Measurements from ENCODE around the gene OR2T2. TPM values are rescaled to one million over a fixed set of nuclear protein-coding genes. Genes with fewer than 3 reads are reported as not detected.

Gene OR2T2, protein sequence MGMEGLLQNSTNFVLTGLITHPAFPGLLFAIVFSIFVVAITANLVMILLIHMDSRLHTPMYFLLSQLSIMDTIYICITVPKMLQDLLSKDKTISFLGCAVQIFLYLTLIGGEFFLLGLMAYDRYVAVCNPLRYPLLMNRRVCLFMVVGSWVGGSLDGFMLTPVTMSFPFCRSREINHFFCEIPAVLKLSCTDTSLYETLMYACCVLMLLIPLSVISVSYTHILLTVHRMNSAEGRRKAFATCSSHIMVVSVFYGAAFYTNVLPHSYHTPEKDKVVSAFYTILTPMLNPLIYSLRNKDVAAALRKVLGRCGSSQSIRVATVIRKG
- total RNA-seq, result not detected in 2 replicates

GRCh38 chr1:248445399-248445798 is at the start of gene OR2T2:
TSS of gene OR2T2 (plus strand) at chr1:248445637. CDS start at chr1:248452798, 7,161 bp downstream.

DNA sequence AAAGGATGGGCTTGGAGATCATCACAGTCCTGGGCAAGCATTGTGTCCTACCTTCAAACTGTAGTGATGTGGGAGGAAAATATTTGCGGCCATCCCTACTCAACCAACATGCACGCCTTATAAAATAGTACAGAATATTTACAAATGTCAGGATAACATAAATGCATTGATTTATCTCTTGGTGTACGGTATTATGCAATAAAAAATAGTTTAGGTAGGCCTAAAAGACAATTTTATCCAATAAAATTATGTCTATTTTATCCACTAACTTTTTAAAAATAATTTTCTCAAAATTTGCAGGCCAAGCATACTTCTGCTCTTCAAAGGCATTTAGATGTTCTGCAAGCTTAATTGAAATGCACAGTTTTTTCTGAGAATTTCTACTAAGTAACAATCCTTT is 42.7 kb upstream of the OR2T2 start, which contains the start of gene OR2T1:
Gene OR2T1, plus strand, starts transcription at position 301 of the 400 bp plus-strand sequence. CDS start 3,100 bp downstream, outside the sequence.

DNA sequence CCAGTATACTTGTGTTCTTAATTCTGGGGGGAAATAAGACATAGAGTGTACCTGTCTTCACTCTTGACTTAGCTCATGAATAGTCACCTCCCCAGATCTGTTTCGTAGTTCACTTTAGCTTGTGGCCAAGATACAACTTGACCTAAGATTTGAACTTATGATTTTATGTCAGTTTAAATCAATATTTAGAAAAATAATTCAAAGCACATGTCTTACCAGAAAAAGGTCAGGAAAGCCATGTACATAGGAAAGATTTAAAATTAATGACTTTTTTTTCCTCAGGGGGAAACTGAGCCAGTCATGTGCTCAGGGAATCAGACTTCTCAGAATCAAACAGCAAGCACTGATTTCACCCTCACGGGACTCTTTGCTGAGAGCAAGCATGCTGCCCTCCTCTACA is 27.6 kb downstream of the OR2T2 start, which contains the start of gene OR2T3:
Gene OR2T3, plus strand, starts transcription at position 301 of the 400 bp plus-strand sequence. Its CDS starts 0 bp downstream, at position 301.

DNA sequence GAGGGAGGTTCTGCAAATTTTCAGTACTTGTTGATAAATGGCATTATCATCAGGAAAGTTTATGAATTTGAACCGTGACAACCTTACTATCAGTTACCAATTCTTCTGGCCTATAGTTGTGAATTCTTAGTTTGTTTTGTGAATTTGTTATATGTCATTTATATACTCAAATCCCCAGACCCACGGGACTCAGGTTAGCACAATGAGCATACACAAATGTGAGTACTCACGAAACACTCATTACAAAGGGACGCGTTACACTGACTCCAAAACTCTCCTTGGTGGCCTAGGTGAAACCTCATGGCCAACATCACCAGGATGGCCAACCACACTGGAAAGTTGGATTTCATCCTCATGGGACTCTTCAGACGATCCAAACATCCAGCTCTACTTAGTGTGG is 42.9 kb downstream of the OR2T2 start, which contains the start of gene OR2T5:
Gene OR2T5, plus strand, starts transcription at position 301 of the 400 bp plus-strand sequence. Its CDS starts 0 bp downstream, at position 301.

Other genes starting within 250 kb of the OR2T2 start
- gene OR2M3, start 248.4 kb upstream of the OR2T2 start, total RNA-seq, result not detected in 2 replicates
- not detected in 2 replicates for gene OR2M4, start 214.2 kb upstream of the OR2T2 start, total RNA-seq
- gene OR2T33, start 167.7 kb upstream of the OR2T2 start, total RNA-seq, result not detected in 2 replicates
- not detected in 2 replicates for gene OR2T12, start 142.2 kb upstream of the OR2T2 start, total RNA-seq
- not detected in 2 replicates for gene OR2M7, start 121.1 kb upstream of the OR2T2 start, total RNA-seq
- gene OR14C36, start 96.9 kb upstream of the OR2T2 start, total RNA-seq, result not detected in 2 replicates
- not detected in 2 replicates for gene OR2T4, start 84.0 kb upstream of the OR2T2 start, total RNA-seq
- not detected in 2 replicates for gene OR2T6, start 69.9 kb upstream of the OR2T2 start, total RNA-seq
- not detected in 2 replicates for gene OR2T1, start 42.6 kb upstream of the OR2T2 start, total RNA-seq
- not detected in 2 replicates for gene OR2T3, start 27.7 kb downstream of the OR2T2 start, total RNA-seq
- not detected in 2 replicates for gene OR2T5, start 43.0 kb downstream of the OR2T2 start, total RNA-seq
- not detected in 2 replicates for gene OR2G6, start 62.4 kb downstream of the OR2T2 start, total RNA-seq
- not detected in 2 replicates for gene OR2T29, start 117.1 kb downstream of the OR2T2 start, total RNA-seq
- not detected in 2 replicates for gene OR2T34, start 129.1 kb downstream of the OR2T2 start, total RNA-seq
- gene OR2T10, start 152.1 kb downstream of the OR2T2 start, total RNA-seq, result not detected in 2 replicates
- not detected in 2 replicates for gene OR2T11, start 189.5 kb downstream of the OR2T2 start, total RNA-seq
- gene OR2T35, start 199.6 kb downstream of the OR2T2 start, total RNA-seq, result not detected in 2 replicates
- gene OR2T27, start 209.9 kb downstream of the OR2T2 start, total RNA-seq, result not detected in 2 replicates

Data from endothelial cell of coronary artery (primary cell).